ENCODE measurements around the gene MFSD6L.

The MFSD6L gene

GRCh38 chr17:8757189-8757588 lies 42.0 kb downstream of the MFSD6L start:
- Histone ChIP-seq H3F3A (ENCODE audit: low read depth) (no peaks in the 10 kb centered on the region), H3K36me3 (ENCODE audit: insufficient read depth, low read length) (no peaks in the 10 kb centered on the region), H3K9me3 (ENCODE audit: insufficient read depth, low read depth, low read length) (no peaks in the 10 kb centered on the region), H3K4me3 (ENCODE audit: low read length, poor library complexity, severe bottlenecking) (no peak overlapping the region), H3K4me1 (ENCODE audit: insufficient read depth, low read length, poor library complexity, severe bottlenecking) (no peaks in the 10 kb centered on the region), H4K20me1 (ENCODE audit: insufficient read depth, low read length, poor library complexity, severe bottlenecking) (no peaks in the 10 kb centered on the region), H2AFZ (ENCODE audit: low read length) (no peak overlapping the region), H3K27me3 (ENCODE audit: insufficient read depth, low read length, poor library complexity, severe bottlenecking) (no peaks in the 10 kb centered on the region), H3K9ac (ENCODE audit: low read depth, low read length, poor library complexity, severe bottlenecking) (no peak overlapping the region), H3K4me2 (ENCODE audit: low read depth, low read length, poor library complexity, severe bottlenecking) (no peak overlapping the region), H3K79me2 (ENCODE audit: insufficient read depth, low read length) (no peaks in the 10 kb centered on the region), H3K9me2 (replicated peaks; ENCODE audit: low read depth, low read length) (no peaks in the 10 kb centered on the region)
- TF ChIP-seq EZH2phosphoT487 (IDR thresholded peaks at IDR 0.05; ENCODE audit: borderline replicate concordance) (no peak), CTCF (conservative IDR thresholded peaks at IDR 0.05; ENCODE audit: low read length) (no peak)

GRCh38 chr17:8755590-8756255 lies 43.4 kb downstream of the MFSD6L start:
- Histone ChIP-seq H3K27me3 (ENCODE audit: insufficient read depth, low read length, poor library complexity, severe bottlenecking) (no peaks in the 10 kb centered on the region), H2AFZ (ENCODE audit: low read length) (no peak overlapping the region), H3K9me2 (replicated peaks; ENCODE audit: low read depth, low read length) (no peaks in the 10 kb centered on the region), H3K4me2 (ENCODE audit: low read depth, low read length, poor library complexity, severe bottlenecking) (no peak overlapping the region), H4K20me1 (ENCODE audit: insufficient read depth, low read length, poor library complexity, severe bottlenecking) (no peaks in the 10 kb centered on the region), H3F3A (ENCODE audit: low read depth) (no peaks in the 10 kb centered on the region), H3K9ac (ENCODE audit: low read depth, low read length, poor library complexity, severe bottlenecking) (no peak overlapping the region), H3K4me1 (ENCODE audit: insufficient read depth, low read length, poor library complexity, severe bottlenecking) (no peaks in the 10 kb centered on the region), H3K36me3 (ENCODE audit: insufficient read depth, low read length) (no peaks in the 10 kb centered on the region), H3K9me3 (ENCODE audit: insufficient read depth, low read depth, low read length) (no peaks in the 10 kb centered on the region), H3K79me2 (ENCODE audit: insufficient read depth, low read length) (no peaks in the 10 kb centered on the region), H3K4me3 (ENCODE audit: low read length, poor library complexity, severe bottlenecking) (no peak overlapping the region)
- TF ChIP-seq EZH2phosphoT487 (IDR thresholded peaks at IDR 0.05; ENCODE audit: borderline replicate concordance) = no peak

GRCh38 chr17:8754890-8755289 lies 44.3 kb downstream of the MFSD6L start:
- H3K79me2 ChIP-seq (ENCODE audit: insufficient read depth, low read length) = no peaks in the 10 kb centered on the region
- no peak overlapping the region for H3K4me3 ChIP-seq (ENCODE audit: low read length, poor library complexity, severe bottlenecking)
- no peaks in the 10 kb centered on the region for H3K9me3 ChIP-seq (ENCODE audit: insufficient read depth, low read depth, low read length)
- H2AFZ ChIP-seq (ENCODE audit: low read length) = no peak overlapping the region
- H4K20me1 ChIP-seq (ENCODE audit: insufficient read depth, low read length, poor library complexity, severe bottlenecking) = no peaks in the 10 kb centered on the region
- no peaks in the 10 kb centered on the region for H3F3A ChIP-seq (ENCODE audit: low read depth)
- TF ChIP-seq EZH2phosphoT487 (IDR thresholded peaks at IDR 0.05; ENCODE audit: borderline replicate concordance) (no peak), CTCF (conservative IDR thresholded peaks at IDR 0.05; ENCODE audit: low read length) (no peak)
- H3K9ac ChIP-seq (ENCODE audit: low read depth, low read length, poor library complexity, severe bottlenecking) = no peak overlapping the region
- no peaks in the 10 kb centered on the region for H3K4me1 ChIP-seq (ENCODE audit: insufficient read depth, low read length, poor library complexity, severe bottlenecking)
- H3K4me2 ChIP-seq (ENCODE audit: low read depth, low read length, poor library complexity, severe bottlenecking) = no peak overlapping the region
- no peaks in the 10 kb centered on the region for H3K36me3 ChIP-seq (ENCODE audit: insufficient read depth, low read length)
- H3K9me2 ChIP-seq (replicated peaks; ENCODE audit: low read depth, low read length) = no peaks in the 10 kb centered on the region
- H3K27me3 ChIP-seq (ENCODE audit: insufficient read depth, low read length, poor library complexity, severe bottlenecking) = no peaks in the 10 kb centered on the region

- Histone ChIP-seq H4K20me1 (ENCODE audit: insufficient read depth, low read length, poor library complexity, severe bottlenecking) (no peaks in the 10 kb centered on the region), H3K4me3 (ENCODE audit: low read length, poor library complexity, severe bottlenecking) (no peak overlapping the region), H3K79me2 (ENCODE audit: insufficient read depth, low read length) (no peaks in the 10 kb centered on the region), H3K9ac (ENCODE audit: low read depth, low read length, poor library complexity, severe bottlenecking) (no peak overlapping the region), H3F3A (ENCODE audit: low read depth) (no peaks in the 10 kb centered on the region), H3K9me3 (ENCODE audit: insufficient read depth, low read depth, low read length) (no peaks in the 10 kb centered on the region), H3K4me1 (ENCODE audit: insufficient read depth, low read length, poor library complexity, severe bottlenecking) (no peaks in the 10 kb centered on the region), H3K4me2 (ENCODE audit: low read depth, low read length, poor library complexity, severe bottlenecking) (no peak overlapping the region), H3K27me3 (ENCODE audit: insufficient read depth, low read length, poor library complexity, severe bottlenecking) (no peaks in the 10 kb centered on the region), H2AFZ (ENCODE audit: low read length) (no peak overlapping the region), H3K36me3 (ENCODE audit: insufficient read depth, low read length) (no peaks in the 10 kb centered on the region), H3K9me2 (replicated peaks; ENCODE audit: low read depth, low read length) (no peaks in the 10 kb centered on the region)
- TF ChIP-seq EZH2phosphoT487 (IDR thresholded peaks at IDR 0.05; ENCODE audit: borderline replicate concordance) (no peak), CTCF (conservative IDR thresholded peaks at IDR 0.05; ENCODE audit: low read length) (peak; percentile 85)
Observed at GRCh38 chr17:8753976-8754440, 45.2 kb downstream of the MFSD6L start.

Data from Loucy (cell line).